GM21737 (cell line): Measurements from ENCODE around the gene MPHOSPH9.

Source experiments
- ATAC-seq: cut with Tn5 transposase; IDR thresholded peaks from one replicate; pipeline ENCODE4 v1.9.1; 2021; ENCODE audit warnings: mild to moderate bottlenecking, moderate library complexity; ENCODE audit not compliant: unreplicated experiment

MPHOSPH9 gene

GRCh38 chr12:123104809-123105208 lies 128.1 kb downstream of the MPHOSPH9 start:
- no peak for ATAC-seq
